Activated naive CD8-positive, alpha-beta T cell treated with anti-CD3 and anti-CD28 coated beads, Interleukin-2, amount 50 U/mL, for 24 hours (primary cell): ENCODE measurements around the gene CA10.

ENCODE experiments used
- ATAC-seq: fragments of 150-1000 bp; cut with Tn5 transposase; one replicate; pipeline ENCODE4 v1.10.0; 2021
- DNase-seq: peaks from one replicate; pipeline ENCODE4 v3.0.0; 2021
- H3K27ac Mint-ChIP-seq: one replicate; pipeline ENCODE4 v1.8.0; 2021; ENCODE audit warnings: mild to moderate bottlenecking, mixed read lengths
- H3K27me3 Mint-ChIP-seq: one replicate; pipeline ENCODE4 v1.8.0; 2021; ENCODE audit warnings: mixed read lengths
- H3K36me3 Mint-ChIP-seq: one replicate; pipeline ENCODE4 v1.8.0; 2021; ENCODE audit warnings: low read depth, mixed read lengths
- H3K4me1 Mint-ChIP-seq: one replicate; pipeline ENCODE4 v1.8.0; 2021; ENCODE audit warnings: mixed read lengths
- H3K4me3 Mint-ChIP-seq: one replicate; pipeline ENCODE4 v1.8.0; 2021; ENCODE audit warnings: mild to moderate bottlenecking, moderate library complexity, mixed read lengths
- H3K9me3 Mint-ChIP-seq: one replicate; pipeline ENCODE4 v1.8.0; 2021; ENCODE audit warnings: mixed read lengths

CA10 gene

GRCh38 chr17:51913491-51914205 lies 244.9 kb downstream of the CA10 start:
- H3K27ac Mint-ChIP-seq: no peak overlapping the region
- ATAC-seq (no peak), DNase-seq (no peak)
- no peaks in the 10 kb centered on the region for H3K9me3 Mint-ChIP-seq
- no peak overlapping the region for H3K4me3 Mint-ChIP-seq
- no peaks in the 10 kb centered on the region for H3K4me1 Mint-ChIP-seq
- H3K36me3 Mint-ChIP-seq: no peaks in the 10 kb centered on the region
- H3K27me3 Mint-ChIP-seq: peaks cover 1% of the 10 kb centered on the region

GRCh38 chr17:51912939-51913338 lies 245.6 kb downstream of the CA10 start:
- Mint-ChIP-seq H3K4me1 (no peaks in the 10 kb centered on the region), H3K36me3 (no peaks in the 10 kb centered on the region), H3K9me3 (no peaks in the 10 kb centered on the region), H3K27me3 (peaks cover 1% of the 10 kb centered on the region), H3K4me3 (no peak overlapping the region), H3K27ac (no peak overlapping the region)
- ATAC-seq: no peak
- no peak for DNase-seq

GRCh38 chr17:51911237-51911636 lies 247.3 kb downstream of the CA10 start:
- Mint-ChIP-seq H3K27me3 (peaks cover 1% of the 10 kb centered on the region), H3K36me3 (no peaks in the 10 kb centered on the region), H3K9me3 (no peaks in the 10 kb centered on the region), H3K4me1 (no peaks in the 10 kb centered on the region), H3K4me3 (no peak overlapping the region), H3K27ac (no peak overlapping the region)
- ATAC-seq (no peak), DNase-seq (no peak)

GRCh38 chr17:51909971-51910370 lies 248.5 kb downstream of the CA10 start:
- H3K4me1 Mint-ChIP-seq: no peaks in the 10 kb centered on the region
- no peaks in the 10 kb centered on the region for H3K9me3 Mint-ChIP-seq

GRCh38 chr17:51908841-51909537 lies 249.5 kb downstream of the CA10 start:
- Mint-ChIP-seq H3K4me1 (no peaks in the 10 kb centered on the region), H3K9me3 (no peaks in the 10 kb centered on the region), H3K27me3 (no peaks in the 10 kb centered on the region), H3K4me3 (no peak overlapping the region), H3K27ac (no peak overlapping the region), H3K36me3 (no peaks in the 10 kb centered on the region)
- ATAC-seq: no peak
- DNase-seq: no peak

More at GRCh38 chr17:51909971-51910370, 248.5 kb downstream of the CA10 start:
- DNase-seq (no peak), ATAC-seq (no peak)
- Mint-ChIP-seq H3K27me3 (no peaks in the 10 kb centered on the region), H3K27ac (no peak overlapping the region), H3K4me3 (no peak overlapping the region), H3K36me3 (no peaks in the 10 kb centered on the region)

- H3K4me3 Mint-ChIP-seq: no peak overlapping the region
- no peaks in the 10 kb centered on the region for H3K4me1 Mint-ChIP-seq
- DNase-seq (no peak), ATAC-seq (no peak)
- no peak overlapping the region for H3K27ac Mint-ChIP-seq
- H3K27me3 Mint-ChIP-seq: no peaks in the 10 kb centered on the region
- no peaks in the 10 kb centered on the region for H3K9me3 Mint-ChIP-seq
- no peaks in the 10 kb centered on the region for H3K36me3 Mint-ChIP-seq
Observed at GRCh38 chr17:51907041-51907440, 251.5 kb downstream of the CA10 start.

- no peaks in the 10 kb centered on the region for H3K36me3 Mint-ChIP-seq
- H3K9me3 Mint-ChIP-seq: no peaks in the 10 kb centered on the region
- H3K27me3 Mint-ChIP-seq: no peaks in the 10 kb centered on the region
- H3K4me3 Mint-ChIP-seq: no peak overlapping the region
- H3K27ac Mint-ChIP-seq: no peak overlapping the region
- H3K4me1 Mint-ChIP-seq: no peaks in the 10 kb centered on the region
- ATAC-seq (no peak), DNase-seq (no peak)
Observed at GRCh38 chr17:51904379-51904778, 254.1 kb downstream of the CA10 start.

GRCh38 chr17:51901242-51901641 lies 257.3 kb downstream of the CA10 start:
- ATAC-seq (no peak), DNase-seq (no peak)
- Mint-ChIP-seq H3K27me3 (no peaks in the 10 kb centered on the region), H3K4me3 (no peak overlapping the region), H3K36me3 (no peaks in the 10 kb centered on the region), H3K27ac (no peak overlapping the region), H3K4me1 (no peaks in the 10 kb centered on the region), H3K9me3 (no peaks in the 10 kb centered on the region)

- Mint-ChIP-seq H3K27me3 (peaks cover 6% of the 10 kb centered on the region), H3K9me3 (no peaks in the 10 kb centered on the region), H3K4me3 (no peak overlapping the region), H3K27ac (no peak overlapping the region), H3K36me3 (no peaks in the 10 kb centered on the region), H3K4me1 (no peaks in the 10 kb centered on the region)
- DNase-seq (no peak), ATAC-seq (no peak)
Observed at GRCh38 chr17:51891936-51892335, 266.6 kb downstream of the CA10 start.

- no peaks in the 10 kb centered on the region for H3K36me3 Mint-ChIP-seq
- H3K27me3 Mint-ChIP-seq: peaks cover 6% of the 10 kb centered on the region
Observed at GRCh38 chr17:51890710-51891109, 267.8 kb downstream of the CA10 start.

GRCh38 chr17:51888816-51889215 lies 269.7 kb downstream of the CA10 start:
- Mint-ChIP-seq H3K4me1 (no peaks in the 10 kb centered on the region), H3K9me3 (no peaks in the 10 kb centered on the region), H3K4me3 (no peak overlapping the region), H3K27ac (no peak overlapping the region), H3K36me3 (no peaks in the 10 kb centered on the region), H3K27me3 (peaks cover 9% of the 10 kb centered on the region)
- no peak for DNase-seq
- ATAC-seq: no peak

More at GRCh38 chr17:51890710-51891109, 267.8 kb downstream of the CA10 start:
- Mint-ChIP-seq H3K9me3 (no peaks in the 10 kb centered on the region), H3K4me3 (no peak overlapping the region), H3K4me1 (no peaks in the 10 kb centered on the region), H3K27ac (no peak overlapping the region)
- DNase-seq: no peak
- ATAC-seq: no peak

- Mint-ChIP-seq H3K27me3 (peaks cover 2% of the 10 kb centered on the region), H3K9me3 (peaks cover 3% of the 10 kb centered on the region), H3K4me3 (no peak overlapping the region), H3K36me3 (no peaks in the 10 kb centered on the region), H3K27ac (no peak overlapping the region), H3K4me1 (no peaks in the 10 kb centered on the region)
- DNase-seq: no peak
- no peak for ATAC-seq
Observed at GRCh38 chr17:51876986-51877385, 281.5 kb downstream of the CA10 start.

- H3K9me3 Mint-ChIP-seq: peaks cover 7% of the 10 kb centered on the region
Observed at GRCh38 chr17:51873302-51873701, 285.2 kb downstream of the CA10 start.

GRCh38 chr17:51869387-51869786 lies 289.1 kb downstream of the CA10 start:
- H3K36me3 Mint-ChIP-seq: no peaks in the 10 kb centered on the region
- H3K27ac Mint-ChIP-seq: no peak overlapping the region
- no peak overlapping the region for H3K4me3 Mint-ChIP-seq
- no peaks in the 10 kb centered on the region for H3K4me1 Mint-ChIP-seq
- no peaks in the 10 kb centered on the region for H3K27me3 Mint-ChIP-seq
- DNase-seq (no peak), ATAC-seq (no peak)
- peaks cover 8% of the 10 kb centered on the region for H3K9me3 Mint-ChIP-seq

More at GRCh38 chr17:51873302-51873701, 285.2 kb downstream of the CA10 start:
- no peaks in the 10 kb centered on the region for H3K27me3 Mint-ChIP-seq
- ATAC-seq: no peak
- no peak overlapping the region for H3K4me3 Mint-ChIP-seq
- H3K4me1 Mint-ChIP-seq: no peaks in the 10 kb centered on the region
- DNase-seq: no peak
- H3K36me3 Mint-ChIP-seq: no peaks in the 10 kb centered on the region
- H3K27ac Mint-ChIP-seq: no peak overlapping the region

- no peaks in the 10 kb centered on the region for H3K4me1 Mint-ChIP-seq
- no peaks in the 10 kb centered on the region for H3K36me3 Mint-ChIP-seq
- no peak overlapping the region for H3K4me3 Mint-ChIP-seq
- H3K27ac Mint-ChIP-seq: no peak overlapping the region
- no peak for ATAC-seq
- H3K27me3 Mint-ChIP-seq: peaks cover 4% of the 10 kb centered on the region
- peaks cover 6% of the 10 kb centered on the region for H3K9me3 Mint-ChIP-seq
- DNase-seq: no peak
Observed at GRCh38 chr17:51860954-51861561, 297.5 kb downstream of the CA10 start.
